Keratinocyte (primary cell): Measurements from ENCODE around the gene PRSS1. TPM values are rescaled to one million over a fixed set of nuclear protein-coding genes. Genes with fewer than 3 reads are reported as not detected.

ENCODE experiments used
- DNase-seq: peaks from one replicate; pipeline ENCODE4 v3.0.0-alpha.2; 2011; ENCODE audit warnings: low read depth, missing footprints, low spot score
- FAIRE-seq: peaks from 2 replicates; lab custom pipeline; 2011; peaks lifted over from hg19 to GRCh38; lab: Jason Lieb, UNC
- H2AFZ ChIP-seq: 2 replicates; pipeline ENCODE4 v1.6.0; 2012; ENCODE audit warnings: low read length, control low read depth, inconsistent platforms; ENCODE audit not compliant: control insufficient read depth
- H3K27ac ChIP-seq: 2 replicates; pipeline ENCODE4 v1.5.1; 2011; ENCODE audit warnings: low read length; ENCODE audit not compliant: control insufficient read depth, insufficient read depth
- H3K27me3 ChIP-seq: 3 replicates; pipeline ENCODE4 v1.6.0; 2011; ENCODE audit warnings: low read length; ENCODE audit not compliant: control insufficient read depth, insufficient read depth; ENCODE audit errors: extremely low read depth
- H3K36me3 ChIP-seq, 2 experiments: 2 replicates in 1 of 2; 3 replicates in 1 of 2; pipeline ENCODE4 v1.5.1; 2011; ENCODE audit warnings: low read length in 2 of 2, mild to moderate bottlenecking in 1 of 2; ENCODE audit not compliant: control insufficient read depth in 2 of 2, insufficient read depth in 2 of 2; ENCODE audit errors: extremely low read depth in 1 of 2
- H3K4me1 ChIP-seq: 3 replicates; pipeline ENCODE4 v1.5.1; 2011; ENCODE audit warnings: low read length; ENCODE audit not compliant: control insufficient read depth, insufficient read depth; ENCODE audit errors: extremely low read depth
- H3K4me2 ChIP-seq: 3 replicates; pipeline ENCODE4 v1.6.0; 2011; ENCODE audit warnings: low read depth, low read length; ENCODE audit not compliant: control insufficient read depth, insufficient read depth; ENCODE audit errors: extremely low read depth
- H3K4me3 ChIP-seq, 3 experiments: fragments of 200-600 bp in 1 of 3; sonication (generic) in 1 of 3; 2 replicates in 2 of 3; 3 replicates in 1 of 3; pipeline ENCODE4 v1.5.1; 2011 to 2016; ENCODE audit warnings: low read length in 3 of 3, mild to moderate bottlenecking in 3 of 3, control low read depth in 2 of 3, inconsistent platforms in 1 of 3, low read depth in 1 of 3, mixed read lengths in 1 of 3, mixed run types in 1 of 3, moderate library complexity in 1 of 3; ENCODE audit not compliant: control insufficient read depth in 2 of 3, insufficient read depth in 2 of 3; ENCODE audit errors: extremely low read depth in 1 of 3
- H3K79me2 ChIP-seq: 2 replicates; pipeline ENCODE4 v1.6.0; 2012; ENCODE audit warnings: low read length; ENCODE audit not compliant: control insufficient read depth, insufficient read depth
- H3K9ac ChIP-seq: 3 replicates; pipeline ENCODE4 v1.6.0; 2011; ENCODE audit warnings: low read length; ENCODE audit not compliant: control insufficient read depth, insufficient read depth; ENCODE audit errors: extremely low read depth
- H3K9me1 ChIP-seq: 3 replicates; pipeline ENCODE4 v1.6.0; 2011; ENCODE audit warnings: low read length; ENCODE audit not compliant: control insufficient read depth, insufficient read depth; ENCODE audit errors: extremely low read depth
- H3K9me3 ChIP-seq: 2 replicates; pipeline ENCODE4 v1.5.1; 2012; ENCODE audit warnings: low read depth, low read length; ENCODE audit not compliant: control insufficient read depth
- H4K20me1 ChIP-seq: 3 replicates; pipeline ENCODE4 v1.6.0; 2011; ENCODE audit warnings: low read length; ENCODE audit not compliant: control insufficient read depth, insufficient read depth; ENCODE audit errors: extremely low read depth
- EZH2 ChIP-seq: IDR thresholded peaks from one replicate; pipeline ENCODE4 v1.6.1; 2012; ENCODE audit warnings: inconsistent platforms, mild to moderate bottlenecking, low read length, moderate library complexity
- dilution Hi-C: fragments of 300-500 bp; cut with MboI; formaldehyde crosslinking; loops from one replicate; pipeline ENCODE4 v1.7.0; 2020; ENCODE audit warnings: low sequenced_read_pairs; ENCODE audit not compliant: extremely low pct_ligation_motif_present
- polyA plus RNA-seq, 5 experiments: library from polyadenylated mRNA; depleted of rRNA in 3 of 5; stranded (reverse) in 3 of 5; stranded (forward) in 1 of 5; unstranded in 1 of 5; fragments of >200 nt; gene quantifications; 1 replicate in 1 of 5; 2 replicates in 3 of 5; 3 replicates in 1 of 5; pipeline versions ENCODE4 v1.2.1 to v1.2.3, GENCODE V29; 2011 to 2012; ENCODE audit warnings: missing spikeins in 2 of 5, low read depth in 1 of 5, low replicate concordance in 1 of 5
- TF ChIP-seq, protein P1 (sequence below), 3 experiments: IDR thresholded peaks in 1 of 3; conservative IDR thresholded peaks in 1 of 3; optimal IDR thresholded peaks in 1 of 3; 2 replicates in 2 of 3; 3 replicates in 1 of 3; pipeline versions ENCODE3 to v1.5.1; 2011; ENCODE audit warnings: low read length in 3 of 3, mild to moderate bottlenecking in 3 of 3, moderate library complexity in 2 of 3, control low read depth in 1 of 3, inconsistent platforms in 1 of 3; ENCODE audit not compliant: insufficient read depth in 2 of 3; ENCODE audit errors: extremely low read depth in 1 of 3

PRSS1 gene
- polyA plus RNA-seq, 1 donor (not counting 4 experiments of a cell fraction or from before 2014, with no cell fraction given) = not detected

- DNase-seq (no peak), FAIRE-seq (no peak)
- Histone ChIP-seq H3K9ac (no peak overlapping the region), H4K20me1 (no peaks in the 10 kb centered on the region), H3K4me3 (no peak overlapping the region), H3K27ac (no peak overlapping the region), H3K9me3 (no peaks in the 10 kb centered on the region), H2AFZ (no peak overlapping the region), H3K9me1 (no peaks in the 10 kb centered on the region), H3K4me2 (no peak overlapping the region), H3K27me3 (peaks cover 3% of the 10 kb centered on the region), H3K36me3 (no peaks in the 10 kb centered on the region), H3K79me2 (no peaks in the 10 kb centered on the region), H3K4me1 (no peaks in the 10 kb centered on the region)
- TF ChIP-seq, protein P1, sequence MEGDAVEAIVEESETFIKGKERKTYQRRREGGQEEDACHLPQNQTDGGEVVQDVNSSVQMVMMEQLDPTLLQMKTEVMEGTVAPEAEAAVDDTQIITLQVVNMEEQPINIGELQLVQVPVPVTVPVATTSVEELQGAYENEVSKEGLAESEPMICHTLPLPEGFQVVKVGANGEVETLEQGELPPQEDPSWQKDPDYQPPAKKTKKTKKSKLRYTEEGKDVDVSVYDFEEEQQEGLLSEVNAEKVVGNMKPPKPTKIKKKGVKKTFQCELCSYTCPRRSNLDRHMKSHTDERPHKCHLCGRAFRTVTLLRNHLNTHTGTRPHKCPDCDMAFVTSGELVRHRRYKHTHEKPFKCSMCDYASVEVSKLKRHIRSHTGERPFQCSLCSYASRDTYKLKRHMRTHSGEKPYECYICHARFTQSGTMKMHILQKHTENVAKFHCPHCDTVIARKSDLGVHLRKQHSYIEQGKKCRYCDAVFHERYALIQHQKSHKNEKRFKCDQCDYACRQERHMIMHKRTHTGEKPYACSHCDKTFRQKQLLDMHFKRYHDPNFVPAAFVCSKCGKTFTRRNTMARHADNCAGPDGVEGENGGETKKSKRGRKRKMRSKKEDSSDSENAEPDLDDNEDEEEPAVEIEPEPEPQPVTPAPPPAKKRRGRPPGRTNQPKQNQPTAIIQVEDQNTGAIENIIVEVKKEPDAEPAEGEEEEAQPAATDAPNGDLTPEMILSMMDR (optimal IDR thresholded peaks at IDR 0.05 in 1 of 3, IDR thresholded peaks at IDR 0.05 in 1 of 3, conservative IDR thresholded peaks at IDR 0.05 in 1 of 3; ENCODE audit: extremely low read depth in 1 of 3, insufficient read depth in 2 of 3, low read length in 3 of 3) = no peak
- TF ChIP-seq EZH2 = no peak
- dilution Hi-C loops = no loop called here
Measured at GRCh38 chr7:142711196-142711595, 38.1 kb upstream of the PRSS1 start.

DNA sequence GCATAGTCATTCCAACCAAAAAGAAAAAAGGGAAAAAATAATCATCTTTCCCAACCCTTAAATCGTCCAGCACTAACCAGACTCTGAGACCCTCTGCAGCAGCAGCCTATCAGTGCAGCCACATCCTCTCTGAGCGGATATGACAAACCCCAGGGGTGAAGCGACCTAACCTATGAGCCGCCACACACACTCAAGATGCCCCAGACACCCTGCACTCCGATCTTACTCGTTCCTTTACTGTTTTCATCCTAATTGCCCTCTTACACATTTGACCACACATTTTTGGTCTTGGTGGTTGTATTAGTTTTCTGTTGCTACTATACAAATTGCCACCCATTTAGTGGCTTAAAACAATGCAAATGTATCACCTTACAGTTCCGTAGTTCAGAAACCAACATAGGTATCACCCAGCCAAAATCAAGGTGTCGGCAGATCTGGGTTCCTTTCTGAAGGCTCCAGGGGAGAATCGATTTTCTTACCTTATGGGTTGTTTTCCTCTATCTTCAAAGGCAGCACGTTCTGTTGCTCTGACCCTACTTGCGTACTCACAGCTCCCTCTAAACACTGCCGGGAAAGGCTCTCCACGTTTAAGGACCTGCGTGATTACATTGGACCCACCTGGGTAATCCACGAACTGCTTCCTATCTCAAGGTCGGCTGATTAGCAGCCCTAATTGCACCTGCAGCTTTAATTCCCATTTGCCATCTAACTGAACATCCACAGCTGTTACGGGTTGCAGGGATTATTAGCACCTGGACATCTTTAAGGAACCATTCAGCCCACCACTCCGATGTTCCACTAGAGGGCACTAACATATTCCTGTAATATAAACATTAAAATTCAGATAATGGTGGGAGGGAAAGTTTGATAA lies 37.3 kb upstream of the PRSS1 start:
- Histone ChIP-seq H3K4me3 (no peak overlapping the region), H3K9ac (no peak overlapping the region), H4K20me1 (no peaks in the 10 kb centered on the region), H2AFZ (no peak overlapping the region), H3K79me2 (no peaks in the 10 kb centered on the region), H3K9me3 (no peaks in the 10 kb centered on the region), H3K36me3 (no peaks in the 10 kb centered on the region), H3K27ac (no peak overlapping the region), H3K27me3 (peaks cover under 1% of the 10 kb centered on the region), H3K4me1 (no peaks in the 10 kb centered on the region), H3K4me2 (no peak overlapping the region), H3K9me1 (no peaks in the 10 kb centered on the region)
- FAIRE-seq (peak; percentile 13), DNase-seq (no peak)
- dilution Hi-C loops = no loop called here
- TF ChIP-seq EZH2 = no peak
- TF ChIP-seq, protein P1 (optimal IDR thresholded peaks at IDR 0.05 in 1 of 3, IDR thresholded peaks at IDR 0.05 in 1 of 3, conservative IDR thresholded peaks at IDR 0.05 in 1 of 3; ENCODE audit: extremely low read depth in 1 of 3, insufficient read depth in 2 of 3, low read length in 3 of 3) = peak; percentile 35 to 56 (median 41)
